Measurements from ENCODE around the gene RALGAPA2. TPM values are rescaled to one million over a fixed set of nuclear protein-coding genes. Genes with fewer than 3 reads are reported as not detected.

The RALGAPA2 gene
- total RNA-seq, 1 experiment from 2014 or later, result 18.2 TPM

- no peak for TF ChIP-seq AFF4 (CRISPR knock-in tag; IDR thresholded peaks at IDR 0.05; ENCODE audit: borderline replicate concordance)
- TF ChIP-seq GRHL2 (CRISPR knock-in tag; IDR thresholded peaks at IDR 0.05; ENCODE audit: insufficient replicate concordance, severe bottlenecking), result no peak
- no peak for TF ChIP-seq ERG (CRISPR knock-in tag; IDR thresholded peaks at IDR 0.05)
- TF ChIP-seq, protein P1, sequence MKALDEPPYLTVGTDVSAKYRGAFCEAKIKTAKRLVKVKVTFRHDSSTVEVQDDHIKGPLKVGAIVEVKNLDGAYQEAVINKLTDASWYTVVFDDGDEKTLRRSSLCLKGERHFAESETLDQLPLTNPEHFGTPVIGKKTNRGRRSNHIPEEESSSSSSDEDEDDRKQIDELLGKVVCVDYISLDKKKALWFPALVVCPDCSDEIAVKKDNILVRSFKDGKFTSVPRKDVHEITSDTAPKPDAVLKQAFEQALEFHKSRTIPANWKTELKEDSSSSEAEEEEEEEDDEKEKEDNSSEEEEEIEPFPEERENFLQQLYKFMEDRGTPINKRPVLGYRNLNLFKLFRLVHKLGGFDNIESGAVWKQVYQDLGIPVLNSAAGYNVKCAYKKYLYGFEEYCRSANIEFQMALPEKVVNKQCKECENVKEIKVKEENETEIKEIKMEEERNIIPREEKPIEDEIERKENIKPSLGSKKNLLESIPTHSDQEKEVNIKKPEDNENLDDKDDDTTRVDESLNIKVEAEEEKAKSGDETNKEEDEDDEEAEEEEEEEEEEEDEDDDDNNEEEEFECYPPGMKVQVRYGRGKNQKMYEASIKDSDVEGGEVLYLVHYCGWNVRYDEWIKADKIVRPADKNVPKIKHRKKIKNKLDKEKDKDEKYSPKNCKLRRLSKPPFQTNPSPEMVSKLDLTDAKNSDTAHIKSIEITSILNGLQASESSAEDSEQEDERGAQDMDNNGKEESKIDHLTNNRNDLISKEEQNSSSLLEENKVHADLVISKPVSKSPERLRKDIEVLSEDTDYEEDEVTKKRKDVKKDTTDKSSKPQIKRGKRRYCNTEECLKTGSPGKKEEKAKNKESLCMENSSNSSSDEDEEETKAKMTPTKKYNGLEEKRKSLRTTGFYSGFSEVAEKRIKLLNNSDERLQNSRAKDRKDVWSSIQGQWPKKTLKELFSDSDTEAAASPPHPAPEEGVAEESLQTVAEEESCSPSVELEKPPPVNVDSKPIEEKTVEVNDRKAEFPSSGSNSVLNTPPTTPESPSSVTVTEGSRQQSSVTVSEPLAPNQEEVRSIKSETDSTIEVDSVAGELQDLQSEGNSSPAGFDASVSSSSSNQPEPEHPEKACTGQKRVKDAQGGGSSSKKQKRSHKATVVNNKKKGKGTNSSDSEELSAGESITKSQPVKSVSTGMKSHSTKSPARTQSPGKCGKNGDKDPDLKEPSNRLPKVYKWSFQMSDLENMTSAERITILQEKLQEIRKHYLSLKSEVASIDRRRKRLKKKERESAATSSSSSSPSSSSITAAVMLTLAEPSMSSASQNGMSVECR (CRISPR knock-in tag; IDR thresholded peaks at IDR 0.05; ENCODE audit: borderline replicate concordance), result no peak
- TF ChIP-seq ZNF232 (CRISPR knock-in tag; IDR thresholded peaks at IDR 0.05), result no peak
Observed at GRCh38 chr20:20399531-20400500, 312.6 kb downstream of the RALGAPA2 start (continued).

DNA sequence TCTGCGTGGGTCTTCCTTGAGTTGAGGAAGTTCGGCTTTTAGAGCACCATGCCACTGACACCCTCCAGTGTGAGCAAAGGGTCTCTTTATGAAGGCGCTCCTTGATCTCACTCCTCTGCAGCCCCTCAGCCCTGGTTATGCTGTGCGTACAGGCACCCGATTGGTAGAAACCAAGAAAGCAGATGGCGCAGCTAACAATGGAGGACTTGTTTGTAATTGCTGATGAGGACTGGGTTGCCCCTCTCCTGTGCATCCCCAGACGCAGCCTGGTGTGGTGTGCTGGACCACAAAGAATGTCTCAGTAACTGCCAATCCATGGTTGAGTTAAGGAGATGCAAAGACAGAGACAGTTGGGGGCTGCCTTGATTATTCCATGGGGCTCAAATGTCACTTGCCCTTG is 314.3 kb downstream of the RALGAPA2 start:
- ATAC-seq (no peak), DNase-seq (ENCODE audit: low spot score) (no peak)
- no peak overlapping the region for H3K27ac Mint-ChIP-seq
- no peaks in the 10 kb centered on the region for H3K27me3 Mint-ChIP-seq (ENCODE audit: low read depth)
- CTCF ChIA-PET, result no interaction called here
- peaks cover 15% of the 10 kb centered on the region for H3K4me1 Mint-ChIP-seq
- no peaks in the 10 kb centered on the region for H3K9me3 Mint-ChIP-seq
- no peaks in the 10 kb centered on the region for H3K36me3 Mint-ChIP-seq
- no peak overlapping the region for H3K4me3 Mint-ChIP-seq
- POLR2A ChIA-PET, result no interaction called here
- TF ChIP-seq ZNF317 (CRISPR knock-in tag; IDR thresholded peaks at IDR 0.05; ENCODE audit: borderline replicate concordance, low read depth), result no peak
- TF ChIP-seq AFF4 (CRISPR knock-in tag; IDR thresholded peaks at IDR 0.05; ENCODE audit: borderline replicate concordance), result no peak
- TF ChIP-seq CREM (CRISPR knock-in tag; IDR thresholded peaks at IDR 0.05), result no peak
- TF ChIP-seq ZNF219 (CRISPR knock-in tag; IDR thresholded peaks at IDR 0.05; ENCODE audit: borderline replicate concordance), result no peak
- no peak for TF ChIP-seq NR2C2 (CRISPR knock-in tag; IDR thresholded peaks at IDR 0.05)
- TF ChIP-seq TEAD1 (CRISPR knock-in tag; IDR thresholded peaks at IDR 0.05), result no peak
- TF ChIP-seq, protein P2, sequence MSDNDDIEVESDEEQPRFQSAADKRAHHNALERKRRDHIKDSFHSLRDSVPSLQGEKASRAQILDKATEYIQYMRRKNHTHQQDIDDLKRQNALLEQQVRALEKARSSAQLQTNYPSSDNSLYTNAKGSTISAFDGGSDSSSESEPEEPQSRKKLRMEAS (CRISPR knock-in tag; IDR thresholded peaks at IDR 0.05), result no peak
- no peak for TF ChIP-seq ZNF281 (CRISPR knock-in tag; IDR thresholded peaks at IDR 0.05)
- no peak for TF ChIP-seq JUN (CRISPR knock-in tag; IDR thresholded peaks at IDR 0.05)
- TF ChIP-seq NFYB (CRISPR knock-in tag; conservative IDR thresholded peaks at IDR 0.05; ENCODE audit: low read depth), result no peak
- no peak for TF ChIP-seq ZNF671 (CRISPR knock-in tag; IDR thresholded peaks at IDR 0.05)
- no peak for TF ChIP-seq ZNF396 (CRISPR knock-in tag; IDR thresholded peaks at IDR 0.05; ENCODE audit: borderline replicate concordance)
- TF ChIP-seq TEAD4 (CRISPR knock-in tag; IDR thresholded peaks at IDR 0.05), result no peak
